Right cardiac atrium (tissue), 5 donors: ENCODE data around the gene TTC13. TPM values are rescaled to one million over a fixed set of nuclear protein-coding genes. Genes with fewer than 3 reads are reported as not detected.

Source experiments
- ATAC-seq, 2 donors: fragments of 200-7000 bp; cut with Tn5 transposase; one replicate each; pipeline versions ENCODE4 v1.8.0 to v1.9.1; 2020; ENCODE audit warnings: moderate library complexity in 2 of 2, mild to moderate bottlenecking in 1 of 2
- DNase-seq, 3 donors: peaks; one replicate each; pipeline ENCODE4 v3.0.0-alpha.2; 2020
- H3K27ac ChIP-seq: one replicate; pipeline ENCODE4 v1.5.1; 2013; ENCODE audit warnings: mild to moderate bottlenecking, low read length, control low read depth, moderate library complexity
- H3K27me3 ChIP-seq: one replicate; pipeline ENCODE4 v1.6.1; 2013; ENCODE audit not compliant: control insufficient read depth, insufficient read depth
- H3K4me1 ChIP-seq: one replicate; pipeline ENCODE4 v1.6.1; 2013; ENCODE audit warnings: low read length; ENCODE audit not compliant: control insufficient read depth, insufficient read depth
- H3K4me3 ChIP-seq: one replicate; pipeline ENCODE4 v1.5.1; 2013; ENCODE audit warnings: low read length, control low read depth
- H3K9me3 ChIP-seq: one replicate; pipeline ENCODE4 v1.6.1; 2013; ENCODE audit warnings: low read length; ENCODE audit not compliant: control insufficient read depth
- WGBS: extraction: QIAGEN DNeasy Blood & Tissue Kit; methylation state at CpG from one replicate; pipeline ENCODE4 v1.1.7; 2013; 5-methylcytosine and 5-hydroxymethylcytosine counted together
- intact Hi-C, 4 donors: fragments of 100-400 bp; cut with DNase I; formaldehyde crosslinking; loops; one replicate each; pipeline versions ENCODE4 v1.11.0 to v1.14.0; 2022 to 2023
- polyA plus RNA-seq: library from polyadenylated mRNA; stranded (reverse); fragments of 200-250 nt; gene quantifications from one replicate; pipeline ENCODE4 v1.2.3, GENCODE V29; 2013
- total RNA-seq, 4 donors: library from RNA; stranded (reverse); fragmentation: NEBNext Ultra II Directional; extraction: Animal tissue kit (Norgen Biotek cat#: 25700); gene quantifications; one replicate each; pipeline ENCODE4 v1.2.1, GENCODE V29; 2021
- donor health status: healthy with polysubstance abuse.
- donor health status: DM: no; HTN: yes; CAD: no.
- donor health status: DM: no; HTN: no; CAD: no.
- donor health status: DM: no; HTN: yes; CAD: no; lungs with severe emphysema.
- donor health status: DM: yes; HTN: yes; CAD: no.

TTC13 gene
- total and polyA plus RNA-seq, 5 donors = 4.5 to 8.6 (median 6.5) TPM

DNA sequence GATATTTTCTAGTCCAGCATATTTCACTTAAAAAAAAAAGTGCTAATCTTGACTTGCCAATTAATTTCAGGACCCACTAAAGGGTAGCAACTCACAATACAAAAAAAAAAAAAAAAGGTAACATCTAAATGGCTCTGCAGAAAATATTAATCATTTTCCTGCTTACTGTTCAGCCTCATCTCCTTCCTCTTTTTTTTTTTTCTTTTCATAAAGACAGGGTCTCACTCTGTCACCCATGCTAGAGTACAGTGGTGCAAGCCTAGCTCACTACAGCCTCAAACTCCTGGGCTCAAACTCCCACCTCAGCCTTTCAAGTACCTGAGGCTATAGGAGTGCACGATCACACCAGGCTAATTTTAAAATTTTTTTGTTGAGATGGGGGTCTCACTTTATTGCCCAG lies 30.4 kb downstream of the TTC13 start:
- no peaks in the 10 kb centered on the region for H3K9me3 ChIP-seq
- DNase-seq (no peak), ATAC-seq (no peak)

DNA sequence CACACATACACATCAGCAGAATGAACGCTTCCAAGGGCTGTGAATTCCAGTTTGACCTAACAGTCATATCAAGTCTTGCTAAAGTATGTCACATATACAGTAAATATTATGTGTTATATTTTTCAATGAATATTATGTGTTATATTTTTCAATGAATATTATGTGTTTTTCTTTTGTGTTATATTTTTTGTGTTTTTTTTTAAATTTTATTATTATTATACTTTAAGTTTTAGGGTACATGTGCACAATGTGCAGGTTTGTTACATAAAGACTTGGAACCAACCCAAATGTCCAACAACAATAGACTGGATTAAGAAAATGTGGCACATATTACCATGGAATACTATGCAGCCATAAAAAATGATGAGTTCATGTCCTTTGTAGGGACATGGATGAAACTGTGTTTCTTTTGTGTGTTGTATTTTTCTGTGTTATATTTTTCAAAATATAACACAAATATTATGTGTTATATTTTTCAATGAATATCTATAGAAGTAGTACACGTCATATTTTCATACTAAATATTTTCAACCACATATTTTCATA lies 35.5 kb downstream of the TTC13 start:
- Histone ChIP-seq H3K4me3 (no peak overlapping the region), H3K9me3 (no peaks in the 10 kb centered on the region), H3K4me1 (no peaks in the 10 kb centered on the region), H3K27ac (no peak overlapping the region), H3K27me3 (no peaks in the 10 kb centered on the region)
- no peak for ATAC-seq
- intact Hi-C loops = no loop called here
- WGBS = 96% methylated on average over 2 of the region's 2 CpGs
- DNase-seq = no peak

More for the DNA sequence above, 30.4 kb downstream of the TTC13 start:
- Histone ChIP-seq H3K4me3 (no peak overlapping the region), H3K27me3 (no peaks in the 10 kb centered on the region), H3K27ac (no peak overlapping the region), H3K4me1 (no peaks in the 10 kb centered on the region)
- WGBS = 92% methylated on average over 1 of the region's 1 CpG
- intact Hi-C loops = no loop called here

DNA sequence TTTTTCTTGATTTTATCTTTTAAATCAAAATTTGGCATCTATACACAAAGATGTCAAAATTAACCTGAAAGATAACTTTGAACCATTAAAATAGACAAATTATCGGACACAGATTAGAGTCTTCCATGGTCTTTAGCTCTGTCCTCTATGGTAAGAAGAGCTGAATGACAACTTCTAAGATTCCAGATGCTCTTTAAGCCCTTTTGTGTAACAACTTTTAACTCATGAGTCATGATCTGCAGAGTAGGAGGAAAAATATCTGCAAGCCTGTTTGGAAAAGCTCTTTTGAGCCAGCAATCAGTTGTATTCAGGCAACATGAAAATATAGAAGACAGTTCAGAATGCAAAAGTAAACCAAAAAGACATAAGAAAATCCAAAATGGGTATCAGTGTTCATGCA lies 37.8 kb downstream of the TTC13 start:
- 99% methylated on average over 1 of the region's 1 CpG for WGBS
- no peak for DNase-seq
- no peak overlapping the region for H3K27ac ChIP-seq
- no peak overlapping the region for H3K4me3 ChIP-seq
- no peaks in the 10 kb centered on the region for H3K4me1 ChIP-seq
- no peaks in the 10 kb centered on the region for H3K27me3 ChIP-seq
- intact Hi-C loops = no loop called here
- no peaks in the 10 kb centered on the region for H3K9me3 ChIP-seq
- no peak for ATAC-seq

DNA sequence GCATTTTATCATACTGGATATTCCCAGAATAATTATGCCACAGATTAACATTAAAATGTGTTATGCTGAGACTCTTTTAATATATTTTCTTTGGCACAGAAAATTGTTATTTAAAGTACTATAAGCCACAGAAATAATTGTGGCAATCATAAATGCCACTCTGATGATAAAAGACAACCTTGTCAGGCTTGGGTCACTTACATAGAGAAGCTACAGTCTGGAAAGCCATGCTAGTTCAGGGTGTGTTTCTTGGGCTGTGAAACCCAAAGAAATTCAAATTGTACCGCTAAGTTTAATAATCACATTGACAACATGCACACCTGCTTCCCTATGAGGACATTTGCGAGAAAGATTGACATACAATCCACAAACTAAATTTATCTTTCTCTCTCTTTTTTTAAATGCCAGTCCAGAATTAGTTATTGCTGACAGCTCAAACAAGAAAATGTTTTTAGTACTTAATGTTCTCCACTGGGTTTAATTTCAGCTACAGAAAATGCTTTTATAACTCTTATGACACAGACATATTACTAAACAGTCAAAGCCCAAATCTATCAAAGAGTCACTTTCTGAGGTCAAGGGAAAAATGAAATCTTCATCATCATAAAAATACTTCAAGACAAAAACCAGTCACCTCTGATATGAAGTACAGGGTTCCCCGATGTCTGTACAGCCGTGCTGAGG lies 38.7 kb downstream of the TTC13 start:
- H3K27me3 ChIP-seq = no peaks in the 10 kb centered on the region
- intact Hi-C loops = no loop called here
- 87% methylated on average over 4 of the region's 4 CpGs for WGBS
- no peaks in the 10 kb centered on the region for H3K4me1 ChIP-seq
- no peak overlapping the region for H3K4me3 ChIP-seq
- DNase-seq (no peak), ATAC-seq (no peak)
- H3K9me3 ChIP-seq = no peaks in the 10 kb centered on the region
- H3K27ac ChIP-seq = no peak overlapping the region

DNA sequence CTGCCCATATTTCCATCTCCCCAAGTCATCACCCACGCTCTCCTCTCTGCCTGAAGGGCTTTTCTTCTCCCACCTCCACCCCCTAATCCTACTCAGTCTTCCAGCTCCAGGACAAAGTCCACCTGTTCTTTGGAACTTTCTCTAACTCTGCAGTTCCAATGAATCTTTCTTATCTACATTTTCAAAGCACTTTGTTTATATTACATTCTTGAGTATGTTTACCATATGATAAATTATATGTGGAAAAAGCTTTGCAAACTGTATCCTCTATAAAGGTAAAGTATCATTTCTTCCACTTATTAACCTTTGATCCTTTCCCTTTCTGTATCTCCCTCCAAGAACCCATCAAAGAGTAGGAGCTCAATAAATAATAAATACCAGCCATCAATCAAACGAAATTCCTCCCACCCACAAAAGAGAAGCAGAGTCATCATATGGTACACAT lies 39.7 kb downstream of the TTC13 start:
- no peak overlapping the region for H3K27ac ChIP-seq
- H3K9me3 ChIP-seq = no peaks in the 10 kb centered on the region
- no peaks in the 10 kb centered on the region for H3K27me3 ChIP-seq
- no peaks in the 10 kb centered on the region for H3K4me1 ChIP-seq
- ATAC-seq (no peak), DNase-seq (no peak)
- intact Hi-C loops = no loop called here
- 82% methylated on average over 2 of the region's 2 CpGs for WGBS
- no peak overlapping the region for H3K4me3 ChIP-seq

DNA sequence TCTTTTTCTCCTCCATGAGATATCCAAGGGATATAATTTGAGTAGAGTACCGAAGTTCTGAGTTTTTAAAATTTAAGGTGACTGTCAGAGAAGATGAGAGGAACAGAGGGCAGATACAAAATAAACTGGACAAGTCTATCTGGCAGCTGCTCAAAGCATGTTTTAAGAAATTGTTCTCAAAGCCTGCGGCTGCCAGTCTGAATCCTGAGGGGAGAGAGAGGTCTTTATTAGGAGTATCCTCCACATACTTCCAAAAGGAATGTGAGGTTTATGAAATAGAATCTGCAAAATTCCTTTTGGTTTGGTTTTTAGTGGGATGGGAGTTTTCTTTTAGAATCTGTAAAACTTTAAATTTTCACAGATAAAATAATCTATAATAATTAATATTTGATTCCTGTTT lies 41.3 kb downstream of the TTC13 start:
- ATAC-seq (no peak), DNase-seq (no peak)
- intact Hi-C loops = no loop called here
- 87% methylated on average over 2 of the region's 2 CpGs for WGBS
- no peaks in the 10 kb centered on the region for H3K9me3 ChIP-seq
- no peak overlapping the region for H3K27ac ChIP-seq
- H3K4me3 ChIP-seq = no peak overlapping the region
- H3K27me3 ChIP-seq = no peaks in the 10 kb centered on the region
- no peaks in the 10 kb centered on the region for H3K4me1 ChIP-seq

DNA sequence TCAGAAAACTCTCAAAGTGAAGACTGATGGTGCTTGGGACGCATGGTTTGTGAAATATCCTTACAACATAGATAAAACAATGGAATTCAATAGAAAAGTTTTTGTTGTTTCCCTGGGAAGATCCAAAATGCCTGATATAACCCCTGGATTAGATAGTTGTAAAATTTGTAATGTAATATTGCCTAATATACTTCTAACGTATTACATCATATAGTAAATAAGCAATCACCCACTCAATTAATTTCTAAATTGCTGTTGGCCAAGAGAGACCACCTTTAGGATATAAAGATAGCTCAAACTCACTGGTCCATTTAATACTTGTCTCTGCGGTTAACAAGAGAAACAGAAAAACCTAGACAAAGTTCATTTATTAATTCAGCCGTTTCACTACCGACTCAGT lies 42.2 kb downstream of the TTC13 start:
- intact Hi-C loops = no loop called here
- Histone ChIP-seq H3K9me3 (no peaks in the 10 kb centered on the region), H3K4me1 (no peaks in the 10 kb centered on the region), H3K27me3 (no peaks in the 10 kb centered on the region), H3K27ac (no peak overlapping the region), H3K4me3 (no peak overlapping the region)
- DNase-seq (no peak), ATAC-seq (no peak)
- WGBS = 86% methylated on average over 5 of the region's 5 CpGs

DNA sequence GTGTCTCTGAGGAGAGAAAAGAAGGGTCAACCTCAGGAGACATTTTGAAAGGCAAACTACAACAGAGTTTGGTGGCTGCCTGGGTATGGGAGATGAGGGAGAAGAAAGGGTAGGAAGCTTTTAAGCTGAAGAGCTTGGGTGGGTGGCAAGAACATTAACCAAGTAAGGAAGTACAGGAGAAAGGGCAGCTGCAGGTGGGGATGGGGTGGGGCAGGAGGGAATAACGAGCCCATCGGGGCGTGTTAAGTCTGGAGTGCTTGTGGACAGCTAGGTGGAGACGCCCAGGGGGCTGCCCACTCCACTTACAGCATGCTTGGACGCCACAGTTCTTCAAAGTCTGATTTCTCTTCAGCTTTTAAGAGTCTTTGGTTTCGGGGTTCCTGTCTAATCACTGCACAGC lies 42.8 kb downstream of the TTC13 start:
- no peak for ATAC-seq
- Histone ChIP-seq H3K4me3 (no peak overlapping the region), H3K27me3 (no peaks in the 10 kb centered on the region), H3K9me3 (no peaks in the 10 kb centered on the region), H3K27ac (no peak overlapping the region), H3K4me1 (no peaks in the 10 kb centered on the region)
- WGBS = 95% methylated on average over 6 of the region's 6 CpGs
- no peak for DNase-seq
- intact Hi-C loops = no loop called here

DNA sequence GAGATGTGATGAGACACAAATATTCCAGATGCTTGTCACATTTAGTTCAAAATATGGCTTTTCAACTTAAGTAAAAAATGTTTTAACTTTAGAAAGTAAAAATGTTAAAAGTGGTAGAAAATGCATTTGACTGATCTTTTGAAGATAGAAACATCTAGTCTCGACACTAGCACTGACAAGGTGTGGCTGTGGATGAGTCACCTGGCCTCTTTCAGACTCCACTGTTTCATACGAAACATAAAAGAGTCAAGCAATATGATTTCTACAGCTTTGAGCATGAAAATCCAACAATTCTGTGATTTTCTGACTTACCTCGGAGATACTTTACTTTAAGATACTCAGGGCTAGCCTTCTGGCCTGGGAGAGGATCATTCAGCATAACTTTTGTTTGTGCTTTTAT lies 47.7 kb downstream of the TTC13 start:
- no peak overlapping the region for H3K27ac ChIP-seq
- 91% methylated on average over 3 of the region's 3 CpGs for WGBS
- no peaks in the 10 kb centered on the region for H3K4me1 ChIP-seq
- no peak overlapping the region for H3K4me3 ChIP-seq
- ATAC-seq = no peak
- no peaks in the 10 kb centered on the region for H3K27me3 ChIP-seq
- no peak for DNase-seq
- H3K9me3 ChIP-seq = no peaks in the 10 kb centered on the region
- intact Hi-C loops = no loop called here

DNA sequence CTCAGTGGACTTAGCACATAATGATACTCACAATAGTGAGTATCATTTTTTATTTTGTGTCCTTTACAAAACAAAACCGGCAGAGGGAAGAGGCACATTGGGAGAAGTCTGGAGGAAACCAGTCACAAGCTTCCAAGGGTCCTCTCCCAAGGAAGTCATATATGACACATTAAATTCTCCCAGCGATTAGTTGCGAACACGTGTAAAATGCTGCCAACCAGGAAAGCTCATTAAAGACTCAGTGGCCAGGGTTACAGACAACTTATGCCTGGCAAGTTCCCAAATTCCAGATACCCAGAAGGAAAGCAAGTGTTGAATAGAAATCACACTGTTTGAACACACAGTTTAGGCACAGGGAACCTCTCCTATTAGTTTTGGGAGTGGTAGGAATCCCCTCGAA lies 52.5 kb downstream of the TTC13 start:
- intact Hi-C loops = no loop called here
- Histone ChIP-seq H3K4me3 (no peak overlapping the region), H3K27me3 (no peaks in the 10 kb centered on the region), H3K9me3 (no peaks in the 10 kb centered on the region), H3K27ac (no peak overlapping the region), H3K4me1 (no peaks in the 10 kb centered on the region)
- 82% methylated on average over 5 of the region's 5 CpGs for WGBS
- DNase-seq (no peak), ATAC-seq (no peak)

DNA sequence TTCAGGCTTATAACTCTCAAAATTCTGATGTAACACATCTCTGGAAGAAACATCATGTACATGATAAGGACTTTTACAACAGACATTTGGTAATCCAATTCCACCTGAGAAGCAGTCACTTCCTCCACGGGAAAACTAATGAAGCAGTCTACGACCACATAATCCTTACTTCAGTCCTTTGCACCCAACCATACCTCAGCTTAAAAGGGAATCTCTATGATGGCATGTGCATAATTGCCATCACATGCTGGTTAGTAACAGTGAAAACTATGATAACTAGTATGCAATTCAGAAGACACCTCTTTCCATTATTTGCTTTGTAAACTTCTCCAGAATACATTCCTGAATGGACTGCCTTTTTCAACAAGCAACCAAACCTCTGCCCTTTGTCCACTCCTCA lies 53.1 kb downstream of the TTC13 start:
- ATAC-seq (no peak), DNase-seq (no peak)
- H3K9me3 ChIP-seq = no peaks in the 10 kb centered on the region
- H3K27me3 ChIP-seq = no peaks in the 10 kb centered on the region
- H3K4me3 ChIP-seq = no peak overlapping the region
- no peak overlapping the region for H3K27ac ChIP-seq
- no peaks in the 10 kb centered on the region for H3K4me1 ChIP-seq
- WGBS = 92% methylated on average over 2 of the region's 2 CpGs
- intact Hi-C loops = no loop called here

DNA sequence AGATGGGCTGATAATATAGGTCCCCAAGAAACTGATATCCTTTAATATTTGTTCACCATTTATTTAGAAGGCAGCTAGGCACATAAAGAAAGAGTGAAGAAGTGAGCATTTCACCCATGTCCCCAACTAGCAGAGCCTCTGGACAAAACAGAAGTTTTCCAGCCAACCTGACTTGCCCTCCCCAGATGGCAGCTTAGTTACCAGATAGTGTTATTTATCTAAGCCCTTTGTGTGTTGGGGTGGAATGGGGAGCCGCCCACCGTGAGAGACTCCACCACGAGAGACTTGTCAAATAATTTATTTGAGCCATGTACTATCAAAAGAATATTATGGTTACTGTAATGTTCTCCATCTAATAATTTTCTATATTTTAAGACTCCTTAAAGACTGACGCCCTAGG lies 55.5 kb downstream of the TTC13 start:
- ATAC-seq = no peak
- intact Hi-C loops = no loop called here

More for the DNA sequence above, 55.5 kb downstream of the TTC13 start:
- Histone ChIP-seq H3K27me3 (no peaks in the 10 kb centered on the region), H3K4me1 (no peaks in the 10 kb centered on the region), H3K27ac (no peak overlapping the region), H3K4me3 (no peak overlapping the region), H3K9me3 (no peaks in the 10 kb centered on the region)
- WGBS = 88% methylated on average over 4 of the region's 4 CpGs
- DNase-seq = no peak
